Measurements from ENCODE around the gene TMEM82.
"Not testable (repeated sequence)": the region's sequence is repeated elsewhere in the genome, so short reads cannot be mapped to it uniquely, and the experiment has no call there.

DNA sequence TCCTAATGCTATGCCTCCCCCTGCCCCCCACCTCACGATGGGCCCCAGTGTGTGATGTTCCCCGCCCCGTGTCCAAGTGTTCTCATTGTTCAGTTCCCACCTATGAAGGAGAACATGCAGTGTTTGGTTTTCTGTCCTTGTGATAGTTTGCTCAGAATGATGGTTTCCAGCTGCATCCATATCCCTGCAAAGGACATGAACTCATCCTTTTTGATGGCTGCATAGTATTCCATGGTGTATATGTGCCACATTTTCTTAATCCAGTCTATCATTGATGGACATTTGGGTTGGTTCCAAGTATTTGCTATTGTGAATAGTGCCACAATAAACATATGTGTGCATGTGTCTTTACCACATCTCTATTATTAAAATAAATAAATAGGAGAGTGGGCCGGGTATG is 43.0 kb upstream of the TMEM82 start:
- TF ChIP-seq, protein P1, sequence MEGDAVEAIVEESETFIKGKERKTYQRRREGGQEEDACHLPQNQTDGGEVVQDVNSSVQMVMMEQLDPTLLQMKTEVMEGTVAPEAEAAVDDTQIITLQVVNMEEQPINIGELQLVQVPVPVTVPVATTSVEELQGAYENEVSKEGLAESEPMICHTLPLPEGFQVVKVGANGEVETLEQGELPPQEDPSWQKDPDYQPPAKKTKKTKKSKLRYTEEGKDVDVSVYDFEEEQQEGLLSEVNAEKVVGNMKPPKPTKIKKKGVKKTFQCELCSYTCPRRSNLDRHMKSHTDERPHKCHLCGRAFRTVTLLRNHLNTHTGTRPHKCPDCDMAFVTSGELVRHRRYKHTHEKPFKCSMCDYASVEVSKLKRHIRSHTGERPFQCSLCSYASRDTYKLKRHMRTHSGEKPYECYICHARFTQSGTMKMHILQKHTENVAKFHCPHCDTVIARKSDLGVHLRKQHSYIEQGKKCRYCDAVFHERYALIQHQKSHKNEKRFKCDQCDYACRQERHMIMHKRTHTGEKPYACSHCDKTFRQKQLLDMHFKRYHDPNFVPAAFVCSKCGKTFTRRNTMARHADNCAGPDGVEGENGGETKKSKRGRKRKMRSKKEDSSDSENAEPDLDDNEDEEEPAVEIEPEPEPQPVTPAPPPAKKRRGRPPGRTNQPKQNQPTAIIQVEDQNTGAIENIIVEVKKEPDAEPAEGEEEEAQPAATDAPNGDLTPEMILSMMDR (IDR thresholded peaks at IDR 0.05; ENCODE audit: borderline replicate concordance, extremely low read depth, low read length, poor library complexity, severe bottlenecking): not testable (repeated sequence)
- not testable (repeated sequence) for TF ChIP-seq EZH2 (IDR thresholded peaks at IDR 0.05; ENCODE audit: borderline replicate concordance, low read depth, low read length, severe bottlenecking)

Measured in DND-41 (cell line).